ENCODE measurements around the gene OR11H7. TPM values are rescaled to one million over a fixed set of nuclear protein-coding genes. Genes with fewer than 3 reads are reported as not detected.
"Not testable (repeated sequence)": the region's sequence is repeated elsewhere in the genome, so short reads cannot be mapped to it uniquely, and the experiment has no call there.

Gene OR11H7
- total RNA-seq = not detected

- Mint-ChIP-seq H3K27ac (no peak within 1 kb of the TSS), H3K36me3 (ENCODE audit: low read depth) (no peaks in the 10 kb centered on the region), H3K27me3 (peaks cover 11% of the 10 kb centered on the region), H3K4me1 (no peaks in the 10 kb centered on the region), H3K9me3 (no peaks in the 10 kb centered on the region), H3K4me3 (no peak within 1 kb of the TSS)
- ATAC-seq (replicated peaks) = no peak
Observed at GRCh38 chr14:20228681-20229080, at the start of gene OR11H7. TSS of gene OR11H7 (plus strand) at chr14:20228981.

GRCh38 chr14:20179218-20179617 lies 49.6 kb upstream of the OR11H7 start:
- H3K36me3 Mint-ChIP-seq (ENCODE audit: low read depth) = no peaks in the 10 kb centered on the region
- H3K4me3 Mint-ChIP-seq = no peak overlapping the region
- peaks cover 3% of the 10 kb centered on the region for H3K27me3 Mint-ChIP-seq
- H3K9me3 Mint-ChIP-seq = no peaks in the 10 kb centered on the region
- no peak for ATAC-seq (replicated peaks)
- H3K27ac Mint-ChIP-seq = no peak overlapping the region
- no peaks in the 10 kb centered on the region for H3K4me1 Mint-ChIP-seq

DNA sequence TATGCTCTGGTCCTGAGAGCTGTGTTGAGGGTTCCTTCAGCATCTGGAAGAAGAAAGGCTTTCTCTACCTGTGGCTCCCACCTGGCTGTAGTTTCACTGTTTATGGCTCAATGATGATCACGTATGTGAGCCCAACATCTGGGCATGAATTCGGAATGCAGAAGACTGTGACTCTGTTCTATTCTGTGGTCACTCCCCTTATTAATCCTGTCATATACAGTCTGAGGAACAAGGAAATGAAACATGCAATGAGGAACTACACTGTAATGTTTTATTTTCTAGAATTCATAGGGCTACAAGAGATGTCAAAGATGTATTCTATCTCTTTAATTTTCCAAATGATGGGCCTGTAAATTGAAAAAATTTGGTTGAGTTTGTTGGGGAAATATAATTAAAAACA lies 48.9 kb upstream of the OR11H7 start:
- H3K27me3 Mint-ChIP-seq = peaks cover 3% of the 10 kb centered on the region
- H3K27ac Mint-ChIP-seq = no peak overlapping the region
- ATAC-seq (replicated peaks) = no peak

DNA sequence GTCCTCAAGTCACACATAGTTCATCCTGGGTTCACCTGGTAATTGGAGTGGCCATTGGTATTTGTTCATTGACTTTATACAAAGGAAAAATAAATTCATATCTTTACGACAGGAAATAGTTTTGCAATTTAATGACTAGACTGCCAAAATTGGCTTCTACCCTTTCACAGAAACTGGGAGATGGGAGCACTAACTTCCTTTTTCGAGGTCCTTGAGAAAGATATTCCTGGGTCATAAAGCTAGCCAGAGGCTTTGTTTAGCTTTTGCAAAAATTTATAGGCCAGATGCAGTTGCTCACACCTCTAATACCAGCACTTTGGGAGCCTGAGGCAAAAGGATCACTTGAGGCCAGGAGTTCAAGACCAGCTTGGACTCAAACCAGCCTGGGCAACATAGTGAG lies 48.3 kb upstream of the OR11H7 start:
- no peaks in the 10 kb centered on the region for H3K4me1 Mint-ChIP-seq

More for the DNA sequence above, 48.9 kb upstream of the OR11H7 start:
- no peaks in the 10 kb centered on the region for H3K36me3 Mint-ChIP-seq (ENCODE audit: low read depth)
- no peaks in the 10 kb centered on the region for H3K4me1 Mint-ChIP-seq
- no peak overlapping the region for H3K4me3 Mint-ChIP-seq
- H3K9me3 Mint-ChIP-seq = no peaks in the 10 kb centered on the region

DNA sequence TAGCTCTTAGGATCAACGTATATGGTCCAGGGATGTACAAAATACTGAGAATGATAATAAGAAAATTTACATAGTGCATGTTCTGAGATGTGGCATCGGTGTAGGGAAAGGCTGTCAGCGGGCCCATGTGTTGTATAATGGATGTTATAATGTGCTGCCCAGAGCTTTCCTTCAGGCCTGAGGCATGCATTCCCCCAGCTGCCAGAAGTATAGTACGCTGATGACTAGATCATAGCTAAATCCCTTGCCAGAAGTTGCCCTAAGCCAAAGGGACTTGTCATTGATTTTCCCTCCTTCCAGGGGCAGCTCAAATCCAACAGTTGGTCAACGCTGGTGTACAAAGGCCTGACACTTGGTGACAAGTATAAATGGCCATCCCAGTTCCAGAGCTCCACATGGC lies 44.6 kb upstream of the OR11H7 start:
- no peak overlapping the region for H3K4me3 Mint-ChIP-seq
- H3K27me3 Mint-ChIP-seq = no peaks in the 10 kb centered on the region
- H3K4me1 Mint-ChIP-seq = no peaks in the 10 kb centered on the region
- H3K36me3 Mint-ChIP-seq (ENCODE audit: low read depth) = no peaks in the 10 kb centered on the region
- no peaks in the 10 kb centered on the region for H3K9me3 Mint-ChIP-seq
- ATAC-seq (replicated peaks) = no peak
- no peak overlapping the region for H3K27ac Mint-ChIP-seq

More for the DNA sequence above, 48.3 kb upstream of the OR11H7 start:
- H3K4me3 Mint-ChIP-seq = no peak overlapping the region
- H3K9me3 Mint-ChIP-seq = no peaks in the 10 kb centered on the region
- no peak for ATAC-seq (replicated peaks)
- peaks cover 3% of the 10 kb centered on the region for H3K27me3 Mint-ChIP-seq
- H3K27ac Mint-ChIP-seq = no peak overlapping the region
- no peaks in the 10 kb centered on the region for H3K36me3 Mint-ChIP-seq (ENCODE audit: low read depth)

DNA sequence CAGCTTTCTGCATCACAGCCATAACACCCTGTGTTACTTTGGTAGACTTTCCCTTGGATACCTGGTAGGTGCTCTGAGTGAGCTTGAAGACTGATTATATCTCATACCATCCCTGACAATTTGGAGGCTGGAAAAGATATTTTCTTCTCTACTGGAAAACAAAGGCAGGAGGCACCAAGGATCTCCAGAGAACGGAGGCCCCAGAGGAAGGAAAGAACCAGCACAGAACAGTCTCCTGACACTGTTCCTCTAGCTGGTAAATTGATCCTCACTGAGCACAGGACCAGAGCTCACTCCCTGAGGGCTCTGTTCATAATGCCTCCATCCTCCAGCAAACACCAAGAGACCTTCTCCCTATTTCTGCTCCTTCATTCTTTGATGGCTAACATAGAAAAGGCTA lies 38.2 kb upstream of the OR11H7 start, which contains the start of gene OR11G2:
TSS of gene OR11G2 (plus strand) at position 301 of the 400 bp plus-strand sequence. CDS start 6,542 bp downstream, outside the sequence.
- Mint-ChIP-seq H3K36me3 (ENCODE audit: low read depth) (no peaks in the 10 kb centered on the region), H3K9me3 (no peaks in the 10 kb centered on the region)

GRCh38 chr14:20191396-20191795 lies 37.4 kb upstream of the OR11H7 start:
- Mint-ChIP-seq H3K4me3 (no peak overlapping the region), H3K27me3 (peaks cover 6% of the 10 kb centered on the region), H3K27ac (no peak overlapping the region), H3K9me3 (no peaks in the 10 kb centered on the region), H3K4me1 (no peaks in the 10 kb centered on the region), H3K36me3 (ENCODE audit: low read depth) (no peaks in the 10 kb centered on the region)
- no peak for ATAC-seq (replicated peaks)

More for the DNA sequence above, 38.2 kb upstream of the OR11H7 start, which contains the start of gene OR11G2:
- Mint-ChIP-seq H3K27ac (no peak within 1 kb of the TSS), H3K4me3 (no peak within 1 kb of the TSS), H3K4me1 (no peaks in the 10 kb centered on the region), H3K27me3 (peaks cover 2% of the 10 kb centered on the region)
- no peak for ATAC-seq (replicated peaks)

GRCh38 chr14:20194101-20194500 lies 34.7 kb upstream of the OR11H7 start:
- ATAC-seq (replicated peaks) = no peak
- no peaks in the 10 kb centered on the region for H3K36me3 Mint-ChIP-seq (ENCODE audit: low read depth)
- peaks cover 14% of the 10 kb centered on the region for H3K27me3 Mint-ChIP-seq
- H3K27ac Mint-ChIP-seq = no peak overlapping the region
- no peak overlapping the region for H3K4me3 Mint-ChIP-seq
- H3K4me1 Mint-ChIP-seq = no peaks in the 10 kb centered on the region
- H3K9me3 Mint-ChIP-seq = no peaks in the 10 kb centered on the region

DNA sequence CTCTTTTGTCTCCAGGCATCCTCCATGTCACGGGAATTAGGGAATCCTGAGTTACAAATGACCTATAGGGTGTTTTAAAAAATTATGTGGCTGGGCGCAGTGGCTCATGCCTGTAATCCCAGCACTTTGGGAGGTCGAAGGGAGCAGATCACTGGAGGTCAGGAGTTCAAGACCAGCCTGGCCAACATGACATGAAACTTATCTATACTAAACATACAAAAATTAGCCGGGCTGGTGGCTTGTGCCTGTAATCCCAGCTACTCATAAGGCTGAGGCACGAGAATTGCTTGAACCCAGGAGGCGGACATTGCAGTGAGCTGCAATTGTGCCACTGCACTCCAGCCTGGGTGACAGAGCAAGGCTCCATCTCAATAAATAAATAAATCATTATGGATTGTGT lies 33.6 kb upstream of the OR11H7 start:
- H3K4me3 Mint-ChIP-seq; H3K27ac Mint-ChIP-seq; ATAC-seq (replicated peaks); H3K9me3 Mint-ChIP-seq; H3K4me1 Mint-ChIP-seq; H3K36me3 Mint-ChIP-seq (ENCODE audit: low read depth): not testable (repeated sequence)
- H3K27me3 Mint-ChIP-seq = peaks cover 14% of the 10 kb centered on the region

GRCh38 chr14:20195911-20196310 lies 32.9 kb upstream of the OR11H7 start:
- ATAC-seq (replicated peaks) = no peak
- no peaks in the 10 kb centered on the region for H3K36me3 Mint-ChIP-seq (ENCODE audit: low read depth)
- peaks cover 14% of the 10 kb centered on the region for H3K27me3 Mint-ChIP-seq
- no peaks in the 10 kb centered on the region for H3K9me3 Mint-ChIP-seq
- no peak overlapping the region for H3K27ac Mint-ChIP-seq
- no peaks in the 10 kb centered on the region for H3K4me1 Mint-ChIP-seq
- H3K4me3 Mint-ChIP-seq = no peak overlapping the region

DNA sequence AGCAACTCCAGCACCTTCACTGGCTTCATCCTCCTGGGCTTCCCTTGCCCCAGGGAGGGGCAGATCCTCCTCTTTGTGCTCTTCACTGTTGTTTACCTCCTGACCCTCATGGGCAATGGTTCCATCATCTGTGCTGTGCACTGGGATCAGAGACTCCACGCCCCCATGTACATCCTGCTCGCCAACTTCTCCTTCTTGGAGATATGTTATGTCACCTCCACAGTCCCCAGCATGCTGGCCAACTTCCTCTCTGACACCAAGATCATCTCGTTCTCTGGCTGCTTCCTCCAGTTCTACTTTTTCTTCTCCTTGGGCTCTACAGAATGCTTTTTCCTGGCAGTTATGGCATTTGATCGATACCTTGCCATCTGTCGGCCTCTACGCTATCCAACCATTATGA lies 31.3 kb upstream of the OR11H7 start:
- Mint-ChIP-seq H3K9me3 (no peaks in the 10 kb centered on the region), H3K4me3 (no peak overlapping the region), H3K27ac (no peak overlapping the region), H3K36me3 (ENCODE audit: low read depth) (no peaks in the 10 kb centered on the region), H3K27me3 (peaks cover 17% of the 10 kb centered on the region), H3K4me1 (no peaks in the 10 kb centered on the region)
- no peak for ATAC-seq (replicated peaks)

- Mint-ChIP-seq H3K27ac (no peak overlapping the region), H3K9me3 (no peaks in the 10 kb centered on the region), H3K4me1 (no peaks in the 10 kb centered on the region), H3K27me3 (peaks cover 19% of the 10 kb centered on the region), H3K4me3 (no peak overlapping the region), H3K36me3 (ENCODE audit: low read depth) (no peaks in the 10 kb centered on the region)
- no peak for ATAC-seq (replicated peaks)
Observed at GRCh38 chr14:20198991-20199390, 29.8 kb upstream of the OR11H7 start.

DNA sequence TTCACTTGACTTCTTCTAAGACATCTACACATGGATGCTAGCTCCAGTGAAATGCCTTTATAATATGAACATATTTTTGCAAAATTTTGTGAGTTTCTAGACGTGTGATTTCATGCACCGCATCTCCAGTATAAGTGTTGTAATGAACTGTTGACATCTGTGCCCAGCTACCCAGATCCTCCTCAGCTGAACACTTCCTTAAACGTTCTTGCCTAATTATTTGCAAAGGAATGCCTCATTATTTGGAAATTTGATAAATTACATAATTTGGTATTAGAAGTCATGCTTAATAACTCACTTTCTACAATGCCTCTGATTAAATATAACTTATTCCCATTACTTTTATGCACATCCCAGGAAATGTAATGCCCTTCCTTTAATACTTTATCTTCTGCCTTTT lies 24.1 kb upstream of the OR11H7 start:
- Mint-ChIP-seq H3K27ac (no peak overlapping the region), H3K9me3 (no peaks in the 10 kb centered on the region), H3K4me1 (no peaks in the 10 kb centered on the region), H3K27me3 (peaks cover 9% of the 10 kb centered on the region), H3K4me3 (no peak overlapping the region), H3K36me3 (ENCODE audit: low read depth) (no peaks in the 10 kb centered on the region)
- no peak for ATAC-seq (replicated peaks)

DNA sequence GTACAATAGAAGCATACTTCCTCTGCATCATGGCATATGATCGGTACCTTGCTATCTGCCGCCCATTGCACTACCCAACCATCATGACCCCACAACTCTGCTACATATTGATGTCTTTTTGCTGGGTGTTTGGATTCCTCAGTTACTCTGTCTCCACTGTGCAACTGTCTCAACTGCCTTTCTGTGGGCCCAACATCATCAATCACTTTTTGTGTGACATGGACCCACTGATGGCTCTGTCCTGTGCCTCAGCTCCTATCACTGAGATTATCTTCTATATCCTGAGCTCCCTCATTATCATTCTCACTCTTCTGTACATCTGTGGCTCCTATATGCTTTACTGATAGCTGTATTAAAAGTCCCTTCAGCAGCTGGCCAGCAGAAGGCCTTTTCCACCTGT lies 19.2 kb upstream of the OR11H7 start:
- no peak for ATAC-seq (replicated peaks)
- Mint-ChIP-seq H3K36me3 (ENCODE audit: low read depth) (no peaks in the 10 kb centered on the region), H3K27me3 (peaks cover 4% of the 10 kb centered on the region), H3K9me3 (no peaks in the 10 kb centered on the region), H3K27ac (no peak overlapping the region), H3K4me3 (no peak overlapping the region), H3K4me1 (no peaks in the 10 kb centered on the region)

- H3K9me3 Mint-ChIP-seq; H3K4me1 Mint-ChIP-seq; H3K27ac Mint-ChIP-seq; H3K4me3 Mint-ChIP-seq; H3K27me3 Mint-ChIP-seq; H3K36me3 Mint-ChIP-seq (ENCODE audit: low read depth); ATAC-seq (replicated peaks): not testable (repeated sequence)
Observed at GRCh38 chr14:20212406-20212805, 16.4 kb upstream of the OR11H7 start.

DNA sequence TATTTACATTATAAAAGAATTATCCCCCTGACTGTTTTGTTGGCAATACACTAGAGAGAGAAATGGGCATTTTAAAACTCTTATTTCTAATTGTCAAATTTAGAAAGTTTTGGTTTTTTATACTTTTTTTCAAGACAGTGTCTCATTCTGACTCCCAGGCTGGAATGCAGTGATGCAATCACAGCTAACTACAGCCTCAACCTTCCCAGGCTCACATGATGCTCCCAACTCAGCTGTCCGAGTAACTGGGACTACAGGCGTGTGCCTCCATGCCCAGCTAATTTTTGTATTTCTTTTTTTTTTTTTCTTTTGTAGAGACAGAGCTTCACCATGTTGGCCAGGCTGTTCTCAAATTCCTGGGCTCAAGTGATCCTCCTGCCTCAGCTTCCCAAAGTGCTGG lies 13.6 kb upstream of the OR11H7 start:
- no peak overlapping the region for H3K27ac Mint-ChIP-seq
- H3K9me3 Mint-ChIP-seq = no peaks in the 10 kb centered on the region
- H3K4me3 Mint-ChIP-seq = no peak overlapping the region
- no peaks in the 10 kb centered on the region for H3K27me3 Mint-ChIP-seq
- H3K4me1 Mint-ChIP-seq = no peaks in the 10 kb centered on the region
- H3K36me3 Mint-ChIP-seq (ENCODE audit: low read depth) = no peaks in the 10 kb centered on the region
- ATAC-seq (replicated peaks) = no peak

Data from activated T-helper 17 cell treated with anti-CD3 and anti-CD28 coated beads, Interleukin-2, amount 50 U/mL, for 72 hours (primary cell).